GM18511 (cell line): ENCODE results near the gene ADGRG1.

Experiments used
- ATAC-seq: cut with Tn5 transposase; IDR thresholded peaks from one replicate; pipeline ENCODE4 v1.9.1; 2021; ENCODE audit warnings: mild to moderate bottlenecking, moderate library complexity; ENCODE audit not compliant: unreplicated experiment

Gene ADGRG1

DNA sequence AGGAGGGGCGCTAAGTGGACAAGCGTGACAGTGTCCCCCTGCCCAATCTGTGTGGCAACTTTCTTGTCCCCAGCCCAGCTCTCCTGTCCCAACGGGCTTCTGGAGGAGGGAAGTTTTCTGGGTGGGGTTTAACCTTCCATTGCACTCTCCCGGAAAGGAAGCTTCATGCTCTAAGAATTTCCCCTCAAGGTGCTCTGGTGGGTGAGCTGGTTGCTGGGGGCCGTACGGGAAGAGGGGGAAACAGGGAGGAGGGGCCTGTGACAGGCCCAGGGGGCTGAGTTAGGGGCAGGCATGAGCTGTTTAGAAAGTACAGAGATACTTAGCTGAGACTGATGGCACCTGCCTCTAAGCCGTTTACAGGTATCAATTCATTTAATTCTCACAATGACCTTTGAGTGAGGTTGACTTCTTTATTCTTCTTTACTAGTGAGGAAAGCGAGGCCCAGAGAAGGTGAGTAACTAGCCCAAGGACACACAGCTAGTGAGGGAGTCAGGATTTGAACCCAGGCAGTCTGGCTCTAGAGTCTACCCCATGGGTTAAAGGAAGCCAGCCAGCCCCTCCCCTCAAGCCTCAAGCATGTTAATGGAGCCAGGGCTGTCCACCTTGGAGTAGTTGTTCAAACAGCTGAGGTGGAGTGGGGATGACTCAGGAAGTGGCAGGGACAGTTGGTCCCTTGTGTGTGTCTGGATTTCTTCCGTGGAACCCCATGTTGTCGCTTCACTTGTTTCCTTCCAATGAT lies 18.9 kb downstream of the ADGRG1 start:
- ATAC-seq, result no peak

DNA sequence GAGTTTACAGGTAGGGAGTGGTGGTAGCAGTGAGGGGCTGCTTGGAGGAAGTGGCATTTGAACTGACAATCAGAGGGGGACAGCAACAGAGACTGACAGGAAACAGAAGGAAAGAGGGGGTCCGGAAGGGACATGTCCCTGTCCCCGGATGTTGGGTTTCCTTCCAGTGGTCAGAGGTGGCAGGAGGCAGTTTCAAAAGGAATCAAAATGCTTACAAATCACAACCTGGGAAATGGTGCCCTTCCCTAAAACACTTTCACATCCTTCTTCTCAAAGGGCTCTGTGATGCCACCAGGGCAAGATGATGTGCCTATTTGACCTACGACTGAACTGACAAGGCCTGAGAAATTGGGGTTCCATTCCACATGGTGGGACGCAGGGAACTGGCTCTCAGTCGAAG lies 19.7 kb downstream of the ADGRG1 start:
- ATAC-seq, result no peak

DNA sequence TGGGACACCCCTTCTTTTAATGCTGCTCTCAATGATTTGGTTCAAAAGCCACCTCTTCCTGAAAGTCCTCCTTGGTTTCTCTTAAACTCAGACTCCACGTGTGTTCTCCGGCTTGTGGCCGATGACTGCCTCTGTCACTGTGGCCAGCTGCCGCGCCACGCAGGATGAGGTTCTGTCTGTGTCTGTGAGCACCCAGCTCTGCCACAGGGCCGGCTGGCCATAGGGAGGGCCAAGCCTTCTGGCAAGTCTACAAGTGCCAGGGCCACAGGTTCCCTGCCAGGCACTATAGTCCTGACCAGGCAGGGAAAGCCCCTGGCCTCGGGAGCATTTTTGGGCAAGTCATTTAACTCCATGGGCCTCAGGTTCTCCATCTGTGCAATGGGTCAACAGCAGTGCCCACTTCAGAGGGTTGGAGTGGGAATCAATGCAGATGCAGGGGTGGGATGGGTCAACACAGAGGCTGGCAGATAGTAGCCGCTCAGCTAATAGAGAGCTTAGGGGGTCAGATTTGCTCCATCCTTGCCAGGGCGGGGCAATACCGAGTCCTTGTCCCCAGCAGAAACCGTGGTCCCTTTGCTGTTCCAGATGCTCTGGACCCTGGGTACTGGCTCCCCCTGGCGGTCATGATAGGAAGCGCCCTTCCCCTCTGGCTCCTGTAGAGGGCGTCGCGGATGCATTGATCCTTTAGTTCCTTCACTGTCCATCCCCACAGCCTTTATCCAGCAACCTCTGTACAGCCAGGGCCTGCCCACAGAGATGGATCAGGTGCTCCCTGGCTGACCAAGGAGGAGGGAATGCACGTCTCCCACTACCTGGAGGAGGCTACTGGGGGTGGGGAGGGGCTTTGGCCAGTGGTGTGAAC lies 20.4 kb downstream of the ADGRG1 start:
- ATAC-seq, result peak; percentile 66

DNA sequence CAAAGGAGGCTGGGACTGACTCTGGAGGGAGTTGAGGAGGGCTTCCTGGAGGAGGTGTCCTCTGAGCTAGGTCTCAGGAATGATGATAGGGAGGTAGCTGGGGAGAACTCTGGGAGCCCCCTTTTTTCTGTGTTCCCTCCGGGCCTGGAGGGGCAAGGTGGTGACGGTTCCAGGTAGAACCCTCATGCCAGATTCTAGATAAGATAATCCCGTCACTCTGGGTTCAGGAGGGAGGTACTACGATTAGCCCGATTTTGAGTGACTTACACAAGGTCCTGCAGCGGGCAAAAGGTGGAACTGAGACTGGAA lies 21.0 kb downstream of the ADGRG1 start:
- no peak for ATAC-seq

DNA sequence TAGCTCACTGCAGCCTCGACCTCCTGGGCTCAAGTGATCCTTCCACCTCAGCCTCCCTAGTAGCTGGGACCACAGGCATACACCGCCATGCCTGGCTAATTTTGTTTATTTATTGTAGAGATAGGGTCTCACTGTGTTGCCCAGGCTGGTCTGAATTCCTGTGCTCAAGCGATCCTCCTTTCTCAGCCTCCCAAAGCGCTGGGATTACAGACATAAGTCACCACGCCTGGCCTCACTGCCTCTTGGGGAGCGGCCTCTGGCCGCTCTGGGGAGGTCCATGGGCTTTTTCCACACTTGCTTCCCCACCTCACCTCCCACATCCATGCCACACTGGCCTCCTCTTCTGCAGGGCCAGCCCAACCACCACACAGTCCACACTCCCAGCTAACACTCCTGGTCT lies 21.4 kb downstream of the ADGRG1 start:
- ATAC-seq, result no peak

DNA sequence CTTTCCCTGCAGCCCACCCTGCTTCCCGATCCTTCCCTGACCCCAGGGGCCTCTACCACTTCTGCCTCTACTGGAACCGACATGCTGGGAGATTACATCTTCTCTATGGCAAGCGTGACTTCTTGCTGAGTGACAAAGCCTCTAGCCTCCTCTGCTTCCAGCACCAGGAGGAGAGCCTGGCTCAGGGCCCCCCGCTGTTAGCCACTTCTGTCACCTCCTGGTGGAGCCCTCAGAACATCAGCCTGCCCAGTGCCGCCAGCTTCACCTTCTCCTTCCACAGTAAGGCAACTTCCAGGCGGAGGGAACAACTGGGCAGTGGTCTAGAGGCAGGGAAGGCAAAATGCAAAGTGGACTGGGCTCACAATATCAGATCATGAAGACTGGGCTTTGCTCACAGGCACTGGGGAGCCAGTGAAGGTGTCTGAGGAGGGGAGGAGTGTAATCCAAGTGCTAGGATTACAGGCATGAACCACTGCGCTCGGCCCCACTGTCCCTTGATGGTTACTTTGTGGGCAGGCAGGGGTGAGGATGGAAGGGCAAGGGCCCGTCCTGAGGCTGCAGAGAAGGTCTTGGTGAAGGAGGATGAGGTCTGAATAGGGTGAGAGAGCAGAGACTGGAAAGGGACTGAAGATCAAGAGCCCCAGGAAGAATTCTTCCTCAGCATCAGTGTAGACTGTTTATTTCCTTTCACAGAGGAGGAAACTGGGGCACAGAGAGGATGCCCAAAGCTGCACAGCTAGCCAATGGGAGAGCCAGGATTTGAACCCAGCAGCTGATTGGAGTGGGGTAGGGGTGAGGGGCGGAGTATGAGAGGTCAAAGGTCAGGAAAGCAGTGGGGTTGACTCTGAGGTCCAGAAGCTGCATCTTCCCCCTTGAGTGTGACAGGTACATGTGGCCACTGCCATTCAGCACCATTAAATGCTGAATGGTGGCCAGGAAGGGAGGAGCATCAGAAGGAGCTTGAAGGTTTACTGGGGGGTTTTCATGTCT lies 23.2 kb downstream of the ADGRG1 start:
- ATAC-seq, result no peak

DNA sequence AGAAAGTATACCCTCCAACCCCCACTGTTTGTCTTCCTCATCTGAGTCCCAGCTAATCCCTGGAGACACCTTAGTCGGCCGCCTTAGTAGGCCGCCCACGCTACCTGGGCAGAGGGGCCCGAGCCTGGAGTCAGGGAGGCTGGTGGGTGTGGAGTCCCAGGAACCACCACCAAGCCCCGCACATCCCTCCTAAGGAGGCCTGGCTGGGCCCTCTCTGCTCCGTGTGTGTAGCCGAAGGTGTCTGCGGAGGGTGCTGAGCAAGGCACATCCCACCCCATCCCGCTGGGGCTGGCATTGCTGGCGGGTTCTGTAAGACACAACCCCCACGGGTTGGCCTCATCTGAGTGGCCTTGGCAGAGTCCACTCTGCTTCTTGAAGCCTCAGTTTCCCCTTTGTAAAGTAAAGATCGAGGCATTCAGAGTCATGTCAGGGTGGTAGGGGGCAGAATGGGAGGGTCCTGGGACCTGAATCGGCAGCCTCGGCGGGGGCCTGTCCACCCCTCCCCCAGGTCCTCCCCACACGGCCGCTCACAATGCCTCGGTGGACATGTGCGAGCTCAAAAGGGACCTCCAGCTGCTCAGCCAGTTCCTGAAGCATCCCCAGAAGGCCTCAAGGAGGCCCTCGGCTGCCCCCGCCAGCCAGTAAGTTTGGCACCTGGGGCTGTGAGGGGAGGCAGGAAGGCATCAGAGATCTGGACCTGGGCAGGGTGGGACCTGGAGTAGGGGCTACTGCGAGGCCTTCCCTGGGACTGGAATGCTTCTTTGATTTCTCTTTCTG lies 24.5 kb downstream of the ADGRG1 start:
- ATAC-seq, result no peak

DNA sequence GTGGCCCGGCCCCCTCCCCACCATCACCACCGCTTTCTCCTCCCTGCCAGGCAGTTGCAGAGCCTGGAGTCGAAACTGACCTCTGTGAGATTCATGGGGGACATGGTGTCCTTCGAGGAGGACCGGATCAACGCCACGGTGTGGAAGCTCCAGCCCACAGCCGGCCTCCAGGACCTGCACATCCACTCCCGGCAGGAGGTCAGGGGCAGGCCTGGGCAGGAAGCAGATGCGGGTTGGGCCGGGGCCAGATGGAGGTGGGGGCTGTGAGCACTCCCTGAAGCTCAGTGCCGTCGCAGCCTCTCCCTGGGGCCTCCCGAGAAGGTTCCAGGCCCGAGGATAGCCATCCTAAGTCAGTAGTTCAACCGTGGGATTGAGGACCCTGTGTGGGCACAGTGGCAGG lies 25.5 kb downstream of the ADGRG1 start:
- no peak for ATAC-seq

DNA sequence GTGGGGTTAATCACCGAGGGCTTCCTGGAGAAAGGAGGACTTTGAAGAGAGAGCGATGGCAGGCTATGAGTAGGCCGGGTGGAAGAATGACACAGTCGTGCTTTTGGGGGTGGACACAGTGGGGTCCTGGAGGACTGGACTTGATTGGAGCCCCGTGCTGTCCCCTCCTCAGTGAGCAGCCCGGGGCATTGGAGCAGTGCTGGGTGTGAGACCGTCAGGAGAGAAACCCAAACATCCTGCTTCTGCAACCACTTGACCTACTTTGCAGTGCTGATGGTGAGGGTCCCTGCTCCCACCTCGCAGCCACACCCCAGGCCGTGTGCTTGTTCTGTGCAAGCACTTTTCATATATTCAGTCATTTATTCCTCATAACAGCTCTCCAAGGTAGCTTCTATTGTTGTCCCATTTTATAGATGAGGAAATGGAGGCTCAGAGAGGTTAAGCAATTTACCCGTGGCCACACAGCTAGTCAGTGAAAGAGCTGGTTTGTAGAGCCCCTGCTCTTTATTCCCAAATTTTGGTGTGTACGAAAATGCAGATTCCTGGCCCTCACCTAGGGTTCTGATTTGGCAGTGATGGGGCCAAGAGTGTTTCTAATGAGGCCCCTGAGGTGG lies 28.0 kb downstream of the ADGRG1 start:
- no peak for ATAC-seq

DNA sequence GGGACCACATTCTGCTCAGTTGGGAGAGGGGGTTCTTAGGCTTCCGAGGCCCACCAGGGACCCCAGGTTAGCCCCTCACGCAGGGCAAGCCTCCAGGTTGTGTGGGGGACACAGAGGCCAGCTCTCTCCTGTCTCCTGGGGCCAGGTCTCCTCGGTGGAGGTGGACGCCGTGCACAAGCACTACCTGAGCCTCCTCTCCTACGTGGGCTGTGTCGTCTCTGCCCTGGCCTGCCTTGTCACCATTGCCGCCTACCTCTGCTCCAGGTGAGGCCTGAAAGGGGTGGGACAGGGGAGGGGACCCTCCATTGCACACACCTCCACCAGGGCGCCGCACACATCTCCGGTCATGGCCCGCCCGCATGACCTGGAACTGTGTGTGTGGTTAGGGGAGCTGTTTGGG lies 28.8 kb downstream of the ADGRG1 start:
- no peak for ATAC-seq

DNA sequence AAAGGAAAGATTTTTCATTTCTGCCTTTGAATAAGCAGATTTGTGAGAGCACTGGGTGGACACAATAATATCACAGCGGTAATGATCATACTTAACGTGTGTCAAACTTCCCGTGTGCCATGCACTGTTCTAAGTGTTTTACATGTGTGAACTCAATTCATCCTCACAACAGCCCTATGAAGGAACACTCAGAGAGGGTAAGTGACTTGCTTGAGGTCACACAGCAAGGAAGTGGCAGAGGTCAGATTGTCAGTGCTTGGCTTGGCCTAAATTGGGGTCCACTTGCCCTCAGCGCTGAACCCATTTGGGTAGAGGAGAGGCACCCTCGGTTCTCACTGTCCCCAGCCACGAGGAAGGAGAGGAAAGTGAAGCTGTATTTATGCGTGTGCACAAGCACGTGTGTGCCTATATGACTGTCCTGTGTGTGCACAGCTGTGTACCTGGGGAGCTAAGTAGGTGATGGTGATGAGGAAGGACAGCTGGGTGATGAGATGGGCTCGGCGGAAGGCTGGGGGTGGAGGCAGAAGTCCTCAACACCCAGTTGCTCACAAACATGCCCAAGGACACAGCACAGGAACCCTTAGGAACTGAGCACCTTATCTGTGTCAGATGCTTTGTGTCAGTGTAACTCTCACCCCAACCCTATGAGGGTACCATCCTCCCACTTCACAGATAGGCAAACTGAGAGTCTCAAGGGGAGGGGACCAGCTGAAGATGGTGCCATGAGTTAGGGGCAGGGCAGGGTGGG lies 29.9 kb downstream of the ADGRG1 start:
- ATAC-seq, result no peak

DNA sequence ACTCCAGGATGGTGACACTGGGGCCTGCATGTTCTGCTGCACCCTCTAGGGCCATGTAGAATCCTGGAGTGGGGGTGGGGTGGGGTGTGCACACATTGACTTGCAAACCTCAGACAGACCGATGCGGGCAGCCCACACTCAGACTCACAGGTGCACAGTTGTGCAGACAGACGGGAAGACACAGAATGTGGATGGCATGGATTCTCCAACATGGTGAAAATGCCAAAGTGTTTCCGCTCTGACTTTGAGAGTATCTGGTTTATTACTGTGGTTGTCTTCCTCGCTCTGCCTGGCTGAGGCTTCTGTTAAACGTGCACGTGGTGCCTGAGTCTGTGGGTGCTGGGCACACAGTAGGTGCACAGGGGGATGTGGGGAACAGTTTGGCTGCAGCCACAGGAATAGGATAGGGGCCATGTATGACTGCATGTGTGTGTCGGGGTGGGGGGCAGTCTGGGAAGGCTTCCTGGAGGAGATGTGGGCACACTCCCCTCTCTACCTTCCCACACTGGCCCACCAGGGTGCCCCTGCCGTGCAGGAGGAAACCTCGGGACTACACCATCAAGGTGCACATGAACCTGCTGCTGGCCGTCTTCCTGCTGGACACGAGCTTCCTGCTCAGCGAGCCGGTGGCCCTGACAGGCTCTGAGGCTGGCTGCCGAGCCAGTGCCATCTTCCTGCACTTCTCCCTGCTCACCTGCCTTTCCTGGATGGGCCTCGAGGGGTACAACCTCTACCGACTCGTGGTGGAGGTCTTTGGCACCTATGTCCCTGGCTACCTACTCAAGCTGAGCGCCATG lies 30.6 kb downstream of the ADGRG1 start:
- ATAC-seq, result no peak

DNA sequence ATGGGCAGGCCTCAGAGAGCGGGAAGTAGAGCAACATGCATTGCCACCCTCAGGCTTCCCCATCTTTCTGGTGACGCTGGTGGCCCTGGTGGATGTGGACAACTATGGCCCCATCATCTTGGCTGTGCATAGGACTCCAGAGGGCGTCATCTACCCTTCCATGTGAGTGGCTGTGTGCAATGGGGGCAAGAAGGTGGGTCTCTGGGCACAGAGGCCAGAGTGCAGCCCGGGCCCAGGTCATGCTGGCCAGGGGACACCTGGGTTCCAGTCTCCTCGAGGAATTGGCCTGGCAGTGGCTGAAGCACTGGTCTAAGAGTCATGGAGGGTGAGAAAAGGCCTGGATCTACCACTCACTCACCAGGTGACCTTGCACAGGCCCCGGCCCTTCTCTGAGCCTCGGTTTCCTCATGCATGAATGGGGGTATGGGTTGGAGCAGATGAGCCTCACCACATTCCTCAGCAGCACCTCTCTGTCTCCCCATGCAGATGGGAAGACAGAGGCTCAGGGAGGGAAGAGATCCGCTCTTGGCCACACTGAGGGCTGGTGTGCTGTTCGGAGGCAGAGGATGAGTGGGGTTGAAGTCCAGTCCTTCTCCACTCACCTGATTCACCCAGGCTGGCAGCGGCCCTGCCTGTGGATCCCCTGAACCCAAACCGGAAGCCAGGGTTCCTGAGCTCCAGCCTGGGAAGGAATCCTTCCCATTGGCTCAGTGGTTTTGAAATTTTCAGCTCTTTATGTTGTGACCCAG lies 32.5 kb downstream of the ADGRG1 start:
- ATAC-seq, result no peak

DNA sequence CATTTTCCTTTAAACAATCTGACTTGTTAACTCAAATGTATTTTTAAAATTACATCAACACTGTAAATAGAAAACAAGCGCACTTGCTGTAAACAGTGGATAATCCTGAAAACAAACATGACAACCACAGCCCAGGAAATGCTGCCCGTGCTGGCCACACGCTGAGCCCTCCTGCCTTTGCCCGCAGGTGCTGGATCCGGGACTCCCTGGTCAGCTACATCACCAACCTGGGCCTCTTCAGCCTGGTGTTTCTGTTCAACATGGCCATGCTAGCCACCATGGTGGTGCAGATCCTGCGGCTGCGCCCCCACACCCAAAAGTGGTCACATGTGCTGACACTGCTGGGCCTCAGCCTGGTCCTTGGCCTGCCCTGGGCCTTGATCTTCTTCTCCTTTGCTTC lies 33.1 kb downstream of the ADGRG1 start:
- no peak for ATAC-seq

DNA sequence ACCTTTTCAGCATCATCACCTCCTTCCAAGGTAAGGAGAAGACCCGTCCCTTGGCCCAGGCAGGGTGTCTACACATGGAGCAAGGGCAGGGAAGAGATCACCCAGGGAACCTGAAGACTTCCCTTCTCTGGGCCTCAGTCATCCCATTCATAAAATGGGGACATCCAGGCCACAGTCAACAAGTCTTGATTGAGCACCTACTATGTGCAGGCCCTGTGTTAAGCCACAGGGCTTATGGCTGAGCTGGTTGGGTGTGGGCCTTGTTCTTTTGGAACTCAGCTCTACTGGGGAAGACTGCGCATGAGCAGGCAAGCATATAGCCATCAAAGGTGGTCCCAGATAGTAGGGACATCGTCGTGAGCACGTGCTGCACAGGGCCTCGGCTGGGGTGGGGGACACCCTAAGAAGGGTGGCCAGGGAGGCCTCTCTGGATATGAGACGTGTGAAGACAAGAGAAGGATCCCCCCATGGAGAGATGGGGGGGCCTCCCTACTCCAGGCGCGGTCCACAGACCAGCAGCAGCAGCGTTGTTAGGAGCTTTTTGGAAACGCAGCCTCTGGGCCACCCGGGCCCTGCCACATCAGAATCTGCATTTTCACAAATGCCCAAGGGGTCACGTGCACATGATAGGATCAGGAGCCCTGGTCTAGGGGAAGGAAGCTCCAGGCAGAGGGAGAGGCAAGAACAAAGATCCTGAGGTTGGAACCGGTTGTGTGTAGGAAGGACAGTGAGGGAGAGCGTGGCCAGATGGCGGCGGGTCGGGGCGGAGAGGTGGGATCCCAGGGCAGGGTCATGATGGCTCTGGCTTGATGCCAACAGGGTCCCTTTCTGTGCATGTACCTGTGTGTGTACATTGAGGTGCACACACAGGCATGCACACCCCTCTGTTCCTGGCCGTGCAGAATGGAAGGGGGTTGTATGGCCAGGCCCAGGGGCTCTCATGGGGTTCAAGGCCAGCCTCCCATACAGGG lies 33.8 kb downstream of the ADGRG1 start:
- ATAC-seq, result no peak

DNA sequence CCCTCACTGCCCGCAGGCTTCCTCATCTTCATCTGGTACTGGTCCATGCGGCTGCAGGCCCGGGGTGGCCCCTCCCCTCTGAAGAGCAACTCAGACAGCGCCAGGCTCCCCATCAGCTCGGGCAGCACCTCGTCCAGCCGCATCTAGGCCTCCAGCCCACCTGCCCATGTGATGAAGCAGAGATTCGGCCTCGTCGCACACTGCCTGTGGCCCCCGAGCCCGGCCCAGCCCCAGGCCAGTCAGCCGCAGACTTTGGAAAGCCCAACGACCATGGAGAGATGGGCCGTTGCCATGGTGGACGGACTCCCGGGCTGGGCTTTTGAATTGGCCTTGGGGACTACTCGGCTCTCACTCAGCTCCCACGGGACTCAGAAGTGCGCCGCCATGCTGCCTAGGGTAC lies 35.0 kb downstream of the ADGRG1 start:
- ATAC-seq, result no peak
